K562 (cell line): Measurements from ENCODE around the gene ALDH16A1. TPM values are rescaled to one million over a fixed set of nuclear protein-coding genes. Genes with fewer than 3 reads are reported as not detected.
A peak's percentile ranks its signal among the peaks of the same experiment; 100 is the strongest.

Source experiments
- ETS2 ChIP-seq: IDR thresholded peaks from 2 replicates; pipeline ENCODE4 v1.6.1; 2016; ENCODE audit warnings: borderline replicate concordance, missing genetic modification characterization, mild to moderate bottlenecking, moderate library complexity, missing compliant biosample characterization; ENCODE audit not compliant: poor library complexity, severe bottlenecking
- GABPB1 ChIP-seq: sonication (generic); formaldehyde crosslinking; IDR thresholded peaks from 2 replicates; pipeline ENCODE4 v1.8.0; 2022; ENCODE audit warnings: mild to moderate bottlenecking, missing genetic modification reagents
- KDM5B ChIP-seq: fragments of 200-600 bp; sonication (generic); IDR thresholded peaks from 2 replicates; pipeline ENCODE4 v1.6.1; 2012; ENCODE audit warnings: low read depth, mild to moderate bottlenecking, moderate library complexity, low read length, control low read depth, inconsistent platforms; ENCODE audit not compliant: insufficient replicate concordance
- MXI1 ChIP-seq: IDR thresholded peaks from 2 replicates; pipeline ENCODE4 v1.6.1; 2011; ENCODE audit warnings: low read depth, mild to moderate bottlenecking, improper control_type of control experiment, low read length
- NRF1 ChIP-seq, 2 experiments: fragments of 450-650 bp; IDR thresholded peaks in 1 of 2; conservative IDR thresholded peaks in 1 of 2; 2 replicates each; pipeline ENCODE4 v1.6.1; 2014; ENCODE audit warnings: mild to moderate bottlenecking in 2 of 2
- SMAD4 ChIP-seq: fragments of 250-450 bp; sonication (Bioruptor Pico); conservative IDR thresholded peaks from 2 replicates; pipeline ENCODE4 v1.8.0; 2021; ENCODE audit warnings: inconsistent platforms, mild to moderate bottlenecking, moderate library complexity
- ZKSCAN8 ChIP-seq: fragments of 200-800 bp; sonication (Bioruptor generic); IDR thresholded peaks from 2 replicates; pipeline ENCODE4 v1.6.1; 2016; ENCODE audit warnings: missing genetic modification characterization, missing compliant biosample characterization
- ZNF324 ChIP-seq: fragments of 250-450 bp; sonication (Bioruptor Pico); IDR thresholded peaks from 2 replicates; pipeline ENCODE4 v1.4.0; 2020; ENCODE audit warnings: mild to moderate bottlenecking
- ZNF436 ChIP-seq: fragments of 250-450, 450-650 bp; sonication (Bioruptor Pico); formaldehyde crosslinking; IDR thresholded peaks from 2 replicates; pipeline ENCODE4 v1.7.0; 2020; ENCODE audit warnings: mild to moderate bottlenecking
- ZNF764 ChIP-seq: fragments of 250-450 bp; sonication (Bioruptor Pico); IDR thresholded peaks from 2 replicates; pipeline ENCODE4 v1.4.0; 2020; ENCODE audit warnings: low read depth, mild to moderate bottlenecking, moderate library complexity
- polyA plus RNA-seq, 8 experiments: library from polyadenylated mRNA; depleted of rRNA in 4 of 8; stranded (reverse) in 5 of 8; unstranded in 3 of 8; fragments of >200 nt; fragmentation: Nextera tagmentation in 2 of 8; fragmentation: Illumina TruSeq in 1 of 8; extraction: Ambion mirVana in 2 of 8; extraction: Trizol in 1 of 8; gene quantifications; 2 replicates each; pipeline versions ENCODE4 v1.2.1 to v1.2.3, GENCODE V29; 2011 to 2014; ENCODE audit warnings: inconsistent platforms in 1 of 8, missing spikeins in 1 of 8
- total RNA-seq, 7 experiments: library from RNA; depleted of rRNA in 6 of 7; stranded (reverse); fragments of >200 nt in 6 of 7; fragmentation: Illumina TruSeq in 2 of 7; extraction: Trizol in 2 of 7; gene quantifications; 2 replicates each; pipeline versions ENCODE4 v1.2.1 to v1.2.3, GENCODE V29; 2011 to 2021; ENCODE audit warnings: low replicate concordance in 1 of 7
- TF ChIP-seq, protein P1 (sequence below): fragments of 450-650 bp; IDR thresholded peaks from one replicate; pipeline ENCODE4 v1.6.1; 2018; ENCODE audit warnings: mild to moderate bottlenecking, moderate library complexity; ENCODE audit not compliant: partially characterized antibody
- TF ChIP-seq, protein P2 (sequence below): fragments of 450-650 bp; IDR thresholded peaks from 2 replicates; pipeline ENCODE4 v1.6.1; 2016; ENCODE audit warnings: antibody characterized with exemption
- TF ChIP-seq, protein P3 (sequence below): fragments of 200-800 bp; sonication (Bioruptor generic); IDR thresholded peaks from 2 replicates; pipeline ENCODE4 v1.6.1; 2016; ENCODE audit warnings: missing genetic modification characterization, missing compliant biosample characterization
- TF ChIP-seq, protein P4 (sequence below): fragments of 200-800 bp; sonication (Bioruptor generic); IDR thresholded peaks from 2 replicates; pipeline ENCODE4 v1.6.1; 2017; ENCODE audit warnings: missing genetic modification characterization, missing compliant biosample characterization
- TF ChIP-seq, protein P5 (sequence below): fragments of 450-650 bp; formaldehyde crosslinking; IDR thresholded peaks from 2 replicates; pipeline ENCODE4 v1.4.0; 2020; ENCODE audit warnings: mild to moderate bottlenecking, mixed read lengths

Gene ALDH16A1
- total and polyA plus RNA-seq, 9 of the 15 experiments (the other 6 are each of a cell fraction or from before 2014, with no cell fraction given) = 2.2 to 52.2 (median 7.6) TPM

DNA sequence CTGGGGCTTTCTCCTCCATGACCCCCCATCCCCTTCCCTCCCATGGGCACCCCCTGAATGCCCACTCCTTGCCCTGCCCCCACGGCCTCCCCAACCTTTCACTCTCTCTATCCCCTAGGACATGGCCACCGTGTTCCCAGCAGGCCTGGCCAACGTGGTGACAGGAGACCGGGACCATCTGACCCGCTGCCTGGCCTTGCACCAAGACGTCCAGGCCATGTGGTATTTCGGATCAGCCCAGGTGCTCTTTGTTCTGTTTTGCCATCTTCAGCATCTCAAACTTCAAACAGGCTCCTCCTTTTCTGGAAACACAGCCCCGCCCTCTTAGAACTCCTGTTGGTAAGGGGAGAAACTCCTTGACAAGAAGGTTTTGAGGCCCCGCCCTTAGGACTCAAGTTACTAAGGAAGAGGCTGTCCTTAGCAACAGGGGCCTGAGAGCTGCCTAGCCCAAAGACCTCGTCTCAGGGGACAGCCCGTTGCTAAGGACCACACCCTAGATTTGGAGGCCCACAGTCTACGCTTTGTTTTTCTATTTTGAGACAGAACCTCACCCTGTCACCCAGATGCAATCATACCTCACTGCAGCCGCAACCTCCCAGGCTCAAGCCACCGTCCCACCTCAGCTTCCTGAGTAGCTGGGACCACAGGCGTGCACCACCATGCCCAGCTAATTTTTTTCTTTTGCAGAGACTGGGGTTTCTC lies 15.9 kb downstream of the ALDH16A1 start (continued):
- TF ChIP-seq, protein P1, sequence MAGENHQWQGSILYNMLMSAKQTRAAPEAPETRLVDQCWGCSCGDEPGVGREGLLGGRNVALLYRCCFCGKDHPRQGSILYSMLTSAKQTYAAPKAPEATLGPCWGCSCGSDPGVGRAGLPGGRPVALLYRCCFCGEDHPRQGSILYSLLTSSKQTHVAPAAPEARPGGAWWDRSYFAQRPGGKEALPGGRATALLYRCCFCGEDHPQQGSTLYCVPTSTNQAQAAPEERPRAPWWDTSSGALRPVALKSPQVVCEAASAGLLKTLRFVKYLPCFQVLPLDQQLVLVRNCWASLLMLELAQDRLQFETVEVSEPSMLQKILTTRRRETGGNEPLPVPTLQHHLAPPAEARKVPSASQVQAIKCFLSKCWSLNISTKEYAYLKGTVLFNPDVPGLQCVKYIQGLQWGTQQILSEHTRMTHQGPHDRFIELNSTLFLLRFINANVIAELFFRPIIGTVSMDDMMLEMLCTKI = no peak
- TF ChIP-seq ETS2 (no peak), NRF1 (conservative IDR thresholded peaks at IDR 0.05 in 1 of 2, IDR thresholded peaks at IDR 0.05 in 1 of 2) (peak; percentile 24; a peak in 1 of 4 replicates), MXI1 (peak; percentile 77; the same call in 1 of the 2 replicates), ZNF324 (no peak), ZNF764 (CRISPR knock-in tag) (no peak), ZNF436 (CRISPR knock-in tag) (no peak), KDM5B (no peak), GABPB1 (CRISPR knock-in tag) (peak; percentile 34; the same call in 1 of the 2 replicates), SMAD4 (CRISPR knock-in tag) (0 out of 2 replicates have a peak, but pooled peaks have one; percentile 27), ZKSCAN8 (no peak)
- TF ChIP-seq, protein P2, sequence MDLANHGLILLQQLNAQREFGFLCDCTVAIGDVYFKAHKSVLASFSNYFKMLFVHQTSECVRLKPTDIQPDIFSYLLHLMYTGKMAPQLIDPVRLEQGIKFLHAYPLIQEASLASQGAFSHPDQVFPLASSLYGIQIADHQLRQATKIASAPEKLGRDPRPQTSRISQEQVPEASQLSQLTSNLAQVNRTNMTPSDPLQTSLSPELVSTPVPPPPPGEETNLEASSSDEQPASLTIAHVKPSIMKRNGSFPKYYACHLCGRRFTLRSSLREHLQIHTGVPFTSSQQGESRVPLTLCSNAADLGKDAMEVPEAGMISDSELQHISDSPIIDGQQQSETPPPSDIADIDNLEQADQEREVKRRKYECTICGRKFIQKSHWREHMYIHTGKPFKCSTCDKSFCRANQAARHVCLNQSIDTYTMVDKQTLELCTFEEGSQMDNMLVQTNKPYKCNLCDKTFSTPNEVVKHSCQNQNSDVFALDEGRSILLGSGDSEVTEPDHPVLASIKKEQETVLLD = no peak
- TF ChIP-seq, protein P3, sequence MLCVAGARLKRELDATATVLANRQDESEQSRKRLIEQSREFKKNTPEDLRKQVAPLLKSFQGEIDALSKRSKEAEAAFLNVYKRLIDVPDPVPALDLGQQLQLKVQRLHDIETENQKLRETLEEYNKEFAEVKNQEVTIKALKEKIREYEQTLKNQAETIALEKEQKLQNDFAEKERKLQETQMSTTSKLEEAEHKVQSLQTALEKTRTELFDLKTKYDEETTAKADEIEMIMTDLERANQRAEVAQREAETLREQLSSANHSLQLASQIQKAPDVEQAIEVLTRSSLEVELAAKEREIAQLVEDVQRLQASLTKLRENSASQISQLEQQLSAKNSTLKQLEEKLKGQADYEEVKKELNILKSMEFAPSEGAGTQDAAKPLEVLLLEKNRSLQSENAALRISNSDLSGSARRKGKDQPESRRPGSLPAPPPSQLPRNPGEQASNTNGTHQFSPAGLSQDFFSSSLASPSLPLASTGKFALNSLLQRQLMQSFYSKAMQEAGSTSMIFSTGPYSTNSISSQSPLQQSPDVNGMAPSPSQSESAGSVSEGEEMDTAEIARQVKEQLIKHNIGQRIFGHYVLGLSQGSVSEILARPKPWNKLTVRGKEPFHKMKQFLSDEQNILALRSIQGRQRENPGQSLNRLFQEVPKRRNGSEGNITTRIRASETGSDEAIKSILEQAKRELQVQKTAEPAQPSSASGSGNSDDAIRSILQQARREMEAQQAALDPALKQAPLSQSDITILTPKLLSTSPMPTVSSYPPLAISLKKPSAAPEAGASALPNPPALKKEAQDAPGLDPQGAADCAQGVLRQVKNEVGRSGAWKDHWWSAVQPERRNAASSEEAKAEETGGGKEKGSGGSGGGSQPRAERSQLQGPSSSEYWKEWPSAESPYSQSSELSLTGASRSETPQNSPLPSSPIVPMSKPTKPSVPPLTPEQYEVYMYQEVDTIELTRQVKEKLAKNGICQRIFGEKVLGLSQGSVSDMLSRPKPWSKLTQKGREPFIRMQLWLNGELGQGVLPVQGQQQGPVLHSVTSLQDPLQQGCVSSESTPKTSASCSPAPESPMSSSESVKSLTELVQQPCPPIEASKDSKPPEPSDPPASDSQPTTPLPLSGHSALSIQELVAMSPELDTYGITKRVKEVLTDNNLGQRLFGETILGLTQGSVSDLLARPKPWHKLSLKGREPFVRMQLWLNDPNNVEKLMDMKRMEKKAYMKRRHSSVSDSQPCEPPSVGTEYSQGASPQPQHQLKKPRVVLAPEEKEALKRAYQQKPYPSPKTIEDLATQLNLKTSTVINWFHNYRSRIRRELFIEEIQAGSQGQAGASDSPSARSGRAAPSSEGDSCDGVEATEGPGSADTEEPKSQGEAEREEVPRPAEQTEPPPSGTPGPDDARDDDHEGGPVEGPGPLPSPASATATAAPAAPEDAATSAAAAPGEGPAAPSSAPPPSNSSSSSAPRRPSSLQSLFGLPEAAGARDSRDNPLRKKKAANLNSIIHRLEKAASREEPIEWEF (CRISPR knock-in tag) = no peak
- TF ChIP-seq, protein P4, sequence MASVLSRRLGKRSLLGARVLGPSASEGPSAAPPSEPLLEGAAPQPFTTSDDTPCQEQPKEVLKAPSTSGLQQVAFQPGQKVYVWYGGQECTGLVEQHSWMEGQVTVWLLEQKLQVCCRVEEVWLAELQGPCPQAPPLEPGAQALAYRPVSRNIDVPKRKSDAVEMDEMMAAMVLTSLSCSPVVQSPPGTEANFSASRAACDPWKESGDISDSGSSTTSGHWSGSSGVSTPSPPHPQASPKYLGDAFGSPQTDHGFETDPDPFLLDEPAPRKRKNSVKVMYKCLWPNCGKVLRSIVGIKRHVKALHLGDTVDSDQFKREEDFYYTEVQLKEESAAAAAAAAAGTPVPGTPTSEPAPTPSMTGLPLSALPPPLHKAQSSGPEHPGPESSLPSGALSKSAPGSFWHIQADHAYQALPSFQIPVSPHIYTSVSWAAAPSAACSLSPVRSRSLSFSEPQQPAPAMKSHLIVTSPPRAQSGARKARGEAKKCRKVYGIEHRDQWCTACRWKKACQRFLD (CRISPR knock-in tag) = no peak
- TF ChIP-seq, protein P5, sequence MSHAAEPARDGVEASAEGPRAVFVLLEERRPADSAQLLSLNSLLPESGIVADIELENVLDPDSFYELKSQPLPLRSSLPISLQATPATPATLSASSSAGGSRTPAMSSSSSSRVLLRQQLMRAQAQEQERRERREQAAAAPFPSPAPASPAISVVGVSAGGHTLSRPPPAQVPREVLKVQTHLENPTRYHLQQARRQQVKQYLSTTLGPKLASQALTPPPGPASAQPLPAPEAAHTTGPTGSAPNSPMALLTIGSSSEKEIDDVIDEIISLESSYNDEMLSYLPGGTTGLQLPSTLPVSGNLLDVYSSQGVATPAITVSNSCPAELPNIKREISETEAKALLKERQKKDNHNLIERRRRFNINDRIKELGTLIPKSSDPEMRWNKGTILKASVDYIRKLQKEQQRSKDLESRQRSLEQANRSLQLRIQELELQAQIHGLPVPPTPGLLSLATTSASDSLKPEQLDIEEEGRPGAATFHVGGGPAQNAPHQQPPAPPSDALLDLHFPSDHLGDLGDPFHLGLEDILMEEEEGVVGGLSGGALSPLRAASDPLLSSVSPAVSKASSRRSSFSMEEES (CRISPR knock-in tag) = no peak
